ENCODE data around the gene MDK. TPM values are rescaled to one million over a fixed set of nuclear protein-coding genes. Genes with fewer than 3 reads are reported as not detected.

MDK gene
- total and polyA plus RNA-seq, 4 donors, result 2.3 to 41.8 (median 13.5) TPM

DNA sequence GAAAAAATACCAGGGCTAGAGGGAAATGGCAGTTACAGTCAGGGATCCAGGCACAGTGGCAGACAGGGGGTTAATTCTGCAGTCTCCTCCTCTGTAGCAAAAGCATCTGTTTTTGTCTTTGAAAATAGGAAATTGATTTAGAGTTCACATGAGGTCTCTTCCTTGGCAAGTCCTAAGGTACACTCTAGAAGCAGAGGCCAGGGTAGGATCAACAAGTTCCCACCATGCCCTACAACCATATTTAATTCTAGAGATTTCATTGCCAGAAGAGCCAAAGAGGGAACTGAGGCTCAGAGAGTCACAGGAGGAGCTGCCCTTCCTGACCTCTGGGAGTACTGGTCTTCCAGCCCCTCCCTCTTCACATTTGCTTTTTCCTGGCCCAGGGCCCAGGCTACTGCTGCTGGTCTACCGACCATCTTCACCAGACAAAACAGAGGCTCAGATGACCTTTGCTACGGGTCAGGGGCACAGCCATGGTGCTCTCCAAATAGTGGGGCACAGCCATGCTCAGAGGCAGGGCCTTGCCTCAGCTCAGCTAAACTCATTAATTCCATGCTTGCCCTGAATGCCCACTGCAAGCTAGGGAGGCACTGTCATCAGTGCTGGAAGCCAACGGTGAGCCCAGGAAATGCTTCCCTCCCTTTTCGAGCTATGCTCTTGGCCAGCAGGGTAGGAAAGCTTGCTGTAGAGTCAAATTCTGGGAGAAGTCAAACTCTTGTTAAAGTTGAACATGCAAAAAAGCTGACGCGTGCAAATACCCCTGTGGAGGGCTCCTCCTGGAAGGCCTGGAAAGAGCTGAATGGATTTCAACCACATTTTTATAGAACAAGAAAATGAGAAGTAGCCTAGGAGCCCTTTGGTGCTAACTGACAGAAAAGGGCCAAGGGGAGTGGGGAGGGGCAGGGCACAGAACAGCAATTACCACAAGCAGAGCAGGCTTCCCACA, 21.8 kb downstream of the MDK start:
- Histone ChIP-seq H3K27me3 (ENCODE audit: control insufficient read depth in 4 of 4, insufficient read depth in 4 of 4, low read length in 3 of 4) (no peaks in the 10 kb centered on the region), H3K4me1 (ENCODE audit: control insufficient read depth in 4 of 4, insufficient read depth in 4 of 4, low read length in 3 of 4) (no peaks in the 10 kb centered on the region), H3K4me3 (ENCODE audit: low read depth in 1 of 3, low read length in 3 of 3) (no peak overlapping the region), H3K27ac (ENCODE audit: low read depth in 1 of 2, low read length in 2 of 2) (no peak overlapping the region), H3K9me3 (ENCODE audit: control insufficient read depth in 4 of 4, low read length in 3 of 4) (no peaks in the 10 kb centered on the region), H3K9ac (ENCODE audit: low read depth in 1 of 2, low read length in 2 of 2) (no peak overlapping the region), H3K36me3 (ENCODE audit: control insufficient read depth in 4 of 4, insufficient read depth in 3 of 4, low read depth in 1 of 4, low read length in 3 of 4) (peaks cover 7 to 24% (median 11%) of the 10 kb centered on the region in 4 donors)
- DNase-seq (ENCODE audit: low spot score), result no peak
- WGBS, result 73% methylated on average over 6 of the region's 6 CpGs
- TF ChIP-seq FOXA2 (IDR thresholded peaks at IDR 0.05), result no peak
- TF ChIP-seq GABPA (IDR thresholded peaks at IDR 0.05 in 1 of 2, conservative IDR thresholded peaks at IDR 0.05 in 1 of 2), result no peak
- TF ChIP-seq, protein P1, sequence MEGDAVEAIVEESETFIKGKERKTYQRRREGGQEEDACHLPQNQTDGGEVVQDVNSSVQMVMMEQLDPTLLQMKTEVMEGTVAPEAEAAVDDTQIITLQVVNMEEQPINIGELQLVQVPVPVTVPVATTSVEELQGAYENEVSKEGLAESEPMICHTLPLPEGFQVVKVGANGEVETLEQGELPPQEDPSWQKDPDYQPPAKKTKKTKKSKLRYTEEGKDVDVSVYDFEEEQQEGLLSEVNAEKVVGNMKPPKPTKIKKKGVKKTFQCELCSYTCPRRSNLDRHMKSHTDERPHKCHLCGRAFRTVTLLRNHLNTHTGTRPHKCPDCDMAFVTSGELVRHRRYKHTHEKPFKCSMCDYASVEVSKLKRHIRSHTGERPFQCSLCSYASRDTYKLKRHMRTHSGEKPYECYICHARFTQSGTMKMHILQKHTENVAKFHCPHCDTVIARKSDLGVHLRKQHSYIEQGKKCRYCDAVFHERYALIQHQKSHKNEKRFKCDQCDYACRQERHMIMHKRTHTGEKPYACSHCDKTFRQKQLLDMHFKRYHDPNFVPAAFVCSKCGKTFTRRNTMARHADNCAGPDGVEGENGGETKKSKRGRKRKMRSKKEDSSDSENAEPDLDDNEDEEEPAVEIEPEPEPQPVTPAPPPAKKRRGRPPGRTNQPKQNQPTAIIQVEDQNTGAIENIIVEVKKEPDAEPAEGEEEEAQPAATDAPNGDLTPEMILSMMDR (IDR thresholded peaks at IDR 0.05; ENCODE audit: low read depth, low read length, missing input control), result no peak
- TF ChIP-seq, protein P2, sequence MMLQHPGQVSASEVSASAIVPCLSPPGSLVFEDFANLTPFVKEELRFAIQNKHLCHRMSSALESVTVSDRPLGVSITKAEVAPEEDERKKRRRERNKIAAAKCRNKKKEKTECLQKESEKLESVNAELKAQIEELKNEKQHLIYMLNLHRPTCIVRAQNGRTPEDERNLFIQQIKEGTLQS (IDR thresholded peaks at IDR 0.05), result no peak
- TF ChIP-seq SP1 (IDR thresholded peaks at IDR 0.05), result no peak
- TF ChIP-seq, protein P3, sequence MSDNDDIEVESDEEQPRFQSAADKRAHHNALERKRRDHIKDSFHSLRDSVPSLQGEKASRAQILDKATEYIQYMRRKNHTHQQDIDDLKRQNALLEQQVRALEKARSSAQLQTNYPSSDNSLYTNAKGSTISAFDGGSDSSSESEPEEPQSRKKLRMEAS (IDR thresholded peaks at IDR 0.05), result no peak
- TF ChIP-seq HNF4A (conservative IDR thresholded peaks at IDR 0.05), result no peak
- TF ChIP-seq HNF4G (IDR thresholded peaks at IDR 0.05), result no peak
- no peak for TF ChIP-seq YY1 (IDR thresholded peaks at IDR 0.05)
- TF ChIP-seq EGR1 (IDR thresholded peaks at IDR 0.05; ENCODE audit: low read depth in 2 of 2), result no peak
- TF ChIP-seq RXRA (IDR thresholded peaks at IDR 0.05), result no peak
- TF ChIP-seq, protein P4, sequence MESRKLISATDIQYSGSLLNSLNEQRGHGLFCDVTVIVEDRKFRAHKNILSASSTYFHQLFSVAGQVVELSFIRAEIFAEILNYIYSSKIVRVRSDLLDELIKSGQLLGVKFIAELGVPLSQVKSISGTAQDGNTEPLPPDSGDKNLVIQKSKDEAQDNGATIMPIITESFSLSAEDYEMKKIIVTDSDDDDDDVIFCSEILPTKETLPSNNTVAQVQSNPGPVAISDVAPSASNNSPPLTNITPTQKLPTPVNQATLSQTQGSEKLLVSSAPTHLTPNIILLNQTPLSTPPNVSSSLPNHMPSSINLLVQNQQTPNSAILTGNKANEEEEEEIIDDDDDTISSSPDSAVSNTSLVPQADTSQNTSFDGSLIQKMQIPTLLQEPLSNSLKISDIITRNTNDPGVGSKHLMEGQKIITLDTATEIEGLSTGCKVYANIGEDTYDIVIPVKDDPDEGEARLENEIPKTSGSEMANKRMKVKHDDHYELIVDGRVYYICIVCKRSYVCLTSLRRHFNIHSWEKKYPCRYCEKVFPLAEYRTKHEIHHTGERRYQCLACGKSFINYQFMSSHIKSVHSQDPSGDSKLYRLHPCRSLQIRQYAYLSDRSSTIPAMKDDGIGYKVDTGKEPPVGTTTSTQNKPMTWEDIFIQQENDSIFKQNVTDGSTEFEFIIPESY (IDR thresholded peaks at IDR 0.05), result no peak
- TF ChIP-seq TAF1 (conservative IDR thresholded peaks at IDR 0.05), result no peak
- no peak for TF ChIP-seq JUND (IDR thresholded peaks at IDR 0.05)
- TF ChIP-seq FOXA1 (IDR thresholded peaks at IDR 0.05), result no peak
- TF ChIP-seq, protein P5, sequence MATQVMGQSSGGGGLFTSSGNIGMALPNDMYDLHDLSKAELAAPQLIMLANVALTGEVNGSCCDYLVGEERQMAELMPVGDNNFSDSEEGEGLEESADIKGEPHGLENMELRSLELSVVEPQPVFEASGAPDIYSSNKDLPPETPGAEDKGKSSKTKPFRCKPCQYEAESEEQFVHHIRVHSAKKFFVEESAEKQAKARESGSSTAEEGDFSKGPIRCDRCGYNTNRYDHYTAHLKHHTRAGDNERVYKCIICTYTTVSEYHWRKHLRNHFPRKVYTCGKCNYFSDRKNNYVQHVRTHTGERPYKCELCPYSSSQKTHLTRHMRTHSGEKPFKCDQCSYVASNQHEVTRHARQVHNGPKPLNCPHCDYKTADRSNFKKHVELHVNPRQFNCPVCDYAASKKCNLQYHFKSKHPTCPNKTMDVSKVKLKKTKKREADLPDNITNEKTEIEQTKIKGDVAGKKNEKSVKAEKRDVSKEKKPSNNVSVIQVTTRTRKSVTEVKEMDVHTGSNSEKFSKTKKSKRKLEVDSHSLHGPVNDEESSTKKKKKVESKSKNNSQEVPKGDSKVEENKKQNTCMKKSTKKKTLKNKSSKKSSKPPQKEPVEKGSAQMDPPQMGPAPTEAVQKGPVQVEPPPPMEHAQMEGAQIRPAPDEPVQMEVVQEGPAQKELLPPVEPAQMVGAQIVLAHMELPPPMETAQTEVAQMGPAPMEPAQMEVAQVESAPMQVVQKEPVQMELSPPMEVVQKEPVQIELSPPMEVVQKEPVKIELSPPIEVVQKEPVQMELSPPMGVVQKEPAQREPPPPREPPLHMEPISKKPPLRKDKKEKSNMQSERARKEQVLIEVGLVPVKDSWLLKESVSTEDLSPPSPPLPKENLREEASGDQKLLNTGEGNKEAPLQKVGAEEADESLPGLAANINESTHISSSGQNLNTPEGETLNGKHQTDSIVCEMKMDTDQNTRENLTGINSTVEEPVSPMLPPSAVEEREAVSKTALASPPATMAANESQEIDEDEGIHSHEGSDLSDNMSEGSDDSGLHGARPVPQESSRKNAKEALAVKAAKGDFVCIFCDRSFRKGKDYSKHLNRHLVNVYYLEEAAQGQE (IDR thresholded peaks at IDR 0.05), result no peak
- no peak for TF ChIP-seq NR2F2 (IDR thresholded peaks at IDR 0.05)
